Neural cell (in vitro differentiated cells): Measurements from ENCODE around the gene PPIG.

Experiments used
- MXI1 ChIP-seq: fragments of 450-650 bp; conservative IDR thresholded peaks from 2 replicates; pipeline ENCODE4 v1.6.1; 2014; ENCODE audit warnings: antibody characterized with exemption, mild to moderate bottlenecking; ENCODE audit not compliant: poor library complexity, severe bottlenecking
- POLR2AphosphoS5 ChIP-seq: IDR thresholded peaks from 2 replicates; pipeline ENCODE4 v1.6.1; 2012
- REST ChIP-seq: IDR thresholded peaks from 2 replicates; pipeline ENCODE4 v1.6.1; 2012; ENCODE audit warnings: borderline replicate concordance
- TF ChIP-seq, protein P1 (sequence below): fragments of 450-650 bp; IDR thresholded peaks from 2 replicates; pipeline ENCODE4 v1.5.1; 2014; ENCODE audit warnings: antibody characterized with exemption, mild to moderate bottlenecking, moderate library complexity; ENCODE audit not compliant: poor library complexity, severe bottlenecking

DNA sequence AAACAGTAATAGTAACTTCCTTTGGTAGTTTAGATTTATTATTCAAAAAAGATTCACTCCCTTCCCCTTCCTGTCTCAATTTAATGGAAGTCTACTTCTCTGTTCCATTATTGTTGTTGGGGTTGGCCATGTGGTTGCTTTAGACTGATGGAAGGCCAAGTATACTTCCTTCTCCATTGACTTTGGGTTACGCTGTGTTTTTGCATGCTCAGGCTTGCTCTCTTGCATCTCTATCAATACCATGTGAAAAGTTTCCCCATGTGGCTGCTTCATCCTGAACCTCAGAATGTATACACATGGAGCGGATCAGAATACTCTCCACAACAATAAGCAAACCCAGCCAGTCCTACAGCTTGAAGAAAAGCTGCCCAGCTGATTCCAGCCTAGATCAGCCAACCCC is 89.8 kb downstream of the PPIG start:
- TF ChIP-seq, protein P1, sequence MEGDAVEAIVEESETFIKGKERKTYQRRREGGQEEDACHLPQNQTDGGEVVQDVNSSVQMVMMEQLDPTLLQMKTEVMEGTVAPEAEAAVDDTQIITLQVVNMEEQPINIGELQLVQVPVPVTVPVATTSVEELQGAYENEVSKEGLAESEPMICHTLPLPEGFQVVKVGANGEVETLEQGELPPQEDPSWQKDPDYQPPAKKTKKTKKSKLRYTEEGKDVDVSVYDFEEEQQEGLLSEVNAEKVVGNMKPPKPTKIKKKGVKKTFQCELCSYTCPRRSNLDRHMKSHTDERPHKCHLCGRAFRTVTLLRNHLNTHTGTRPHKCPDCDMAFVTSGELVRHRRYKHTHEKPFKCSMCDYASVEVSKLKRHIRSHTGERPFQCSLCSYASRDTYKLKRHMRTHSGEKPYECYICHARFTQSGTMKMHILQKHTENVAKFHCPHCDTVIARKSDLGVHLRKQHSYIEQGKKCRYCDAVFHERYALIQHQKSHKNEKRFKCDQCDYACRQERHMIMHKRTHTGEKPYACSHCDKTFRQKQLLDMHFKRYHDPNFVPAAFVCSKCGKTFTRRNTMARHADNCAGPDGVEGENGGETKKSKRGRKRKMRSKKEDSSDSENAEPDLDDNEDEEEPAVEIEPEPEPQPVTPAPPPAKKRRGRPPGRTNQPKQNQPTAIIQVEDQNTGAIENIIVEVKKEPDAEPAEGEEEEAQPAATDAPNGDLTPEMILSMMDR = no peak
- TF ChIP-seq REST (no peak), MXI1 (no peak), POLR2AphosphoS5 (no peak)
